Hematopoietic multipotent progenitor cell treated with erythropoietin and hydrocortisone succinate and interleukin-3 and kit ligand, for 8 days (in vitro differentiated cells): ENCODE results near the gene L2HGDH.

Experiments used
- DNase-seq: peaks from one replicate; pipeline ENCODE4 v3.0.0-alpha.2; 2015

L2HGDH gene

GRCh38 chr14:50272498-50272897 lies 39.5 kb downstream of the L2HGDH start:
- DNase-seq, result peak; percentile 18

DNA sequence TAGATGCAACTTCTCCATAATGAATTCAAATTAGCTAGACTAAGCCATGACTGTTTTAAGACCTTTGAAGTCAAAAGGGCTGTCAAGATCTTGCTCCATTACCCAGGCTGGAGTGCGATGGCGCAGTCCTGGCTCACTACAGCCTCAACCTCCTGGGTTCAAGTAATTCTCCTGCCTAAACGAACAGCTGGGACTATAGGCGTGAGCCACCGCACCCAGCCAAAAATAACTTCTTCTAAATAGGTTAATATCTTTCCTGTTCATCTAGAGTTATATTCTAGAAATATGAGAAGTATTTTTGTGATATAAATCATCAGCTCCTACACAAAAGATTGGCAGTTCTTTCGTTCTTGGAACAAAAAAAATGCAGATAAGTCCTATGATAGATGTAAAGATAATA lies 41.1 kb downstream of the L2HGDH start:
- DNase-seq, result no peak

GRCh38 chr14:50265029-50265428 lies 47.0 kb downstream of the L2HGDH start:
- DNase-seq, result no peak

GRCh38 chr14:50263321-50263720 lies 48.7 kb downstream of the L2HGDH start:
- DNase-seq, result no peak

GRCh38 chr14:50262865-50263264 lies 49.2 kb downstream of the L2HGDH start:
- DNase-seq, result no peak

GRCh38 chr14:50260511-50260910 lies 51.5 kb downstream of the L2HGDH start:
- peak; percentile 71 for DNase-seq

DNA sequence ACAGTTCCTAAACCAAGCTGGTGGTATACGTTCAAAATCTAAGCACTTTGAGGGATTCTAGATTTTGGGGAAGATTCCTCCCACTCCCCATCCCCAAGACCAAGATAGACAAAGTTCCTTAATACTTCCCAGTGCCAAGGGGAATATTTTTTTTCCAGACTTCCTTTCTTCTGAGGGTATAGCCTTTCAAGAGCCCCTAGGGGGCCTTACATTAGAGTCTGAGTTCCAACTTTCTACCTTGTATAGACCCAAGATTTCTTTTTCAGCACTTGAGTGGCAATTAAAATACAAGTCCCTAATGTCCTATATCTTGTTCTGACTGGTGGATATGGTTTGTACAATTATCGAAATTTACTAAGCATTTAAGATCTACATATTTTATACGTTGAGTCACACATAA lies 52.0 kb downstream of the L2HGDH start:
- DNase-seq, result no peak

DNA sequence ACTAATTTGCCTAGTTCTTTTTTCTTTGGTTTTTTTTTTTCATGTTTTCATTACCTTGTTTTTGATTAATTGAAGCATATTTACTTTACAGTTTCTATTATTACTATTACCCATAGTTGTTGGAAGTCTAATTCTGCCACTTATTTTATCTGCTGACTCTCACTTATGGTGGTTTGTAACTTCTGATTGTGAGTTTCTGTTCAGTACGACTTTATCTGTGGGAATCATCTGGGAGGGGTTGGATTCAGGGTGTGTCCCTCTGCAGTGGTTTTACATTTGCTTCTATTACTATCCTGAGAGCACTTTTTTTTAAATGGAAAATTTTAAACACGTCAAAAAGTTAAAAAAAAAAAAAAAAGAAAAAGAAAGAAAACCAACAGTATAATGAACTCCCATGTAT lies 54.3 kb downstream of the L2HGDH start:
- DNase-seq, result peak; percentile 84

GRCh38 chr14:50254248-50254647 lies 57.8 kb downstream of the L2HGDH start:
- DNase-seq, result no peak

- DNase-seq, result peak; percentile 78
Observed at GRCh38 chr14:50249136-50249775, 62.8 kb downstream of the L2HGDH start.

GRCh38 chr14:50247245-50247644 lies 64.8 kb downstream of the L2HGDH start:
- DNase-seq, result no peak

DNA sequence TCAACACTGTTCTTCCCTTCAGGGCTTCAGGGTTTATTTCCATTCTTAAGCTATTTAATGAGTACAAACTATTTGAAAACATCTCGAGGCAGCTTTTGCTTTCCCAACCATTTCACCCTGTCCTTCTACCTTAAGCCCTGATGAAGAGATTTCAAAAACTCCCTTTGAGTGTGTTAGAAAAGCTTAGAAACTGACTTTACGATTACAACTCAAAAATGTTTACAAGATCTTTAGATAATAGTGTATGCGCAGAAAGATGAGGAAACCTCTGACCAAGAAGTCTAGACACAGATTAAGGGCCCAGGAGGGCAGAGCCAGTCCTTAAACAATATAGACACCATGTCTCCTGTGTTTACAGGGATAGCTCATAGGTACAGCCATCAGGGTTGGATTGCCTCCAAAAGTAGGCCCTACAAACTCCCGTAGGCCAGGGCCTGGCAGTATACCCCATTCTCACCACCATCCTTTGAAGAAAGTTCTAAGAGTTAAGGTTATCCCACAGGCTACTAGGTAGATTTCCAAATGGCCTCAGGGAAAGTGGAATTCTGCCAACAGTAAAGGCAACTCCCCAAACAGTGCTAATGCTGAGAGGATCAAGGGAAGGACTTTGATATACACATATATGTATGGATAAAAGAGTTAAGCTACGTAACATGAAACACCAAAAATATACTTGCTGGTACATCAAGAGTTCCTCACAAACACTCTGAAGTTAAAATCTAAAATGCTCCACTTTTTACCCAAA lies 69.3 kb downstream of the L2HGDH start:
- DNase-seq, result no peak

GRCh38 chr14:50242096-50242495 lies 69.9 kb downstream of the L2HGDH start:
- no peak for DNase-seq

DNA sequence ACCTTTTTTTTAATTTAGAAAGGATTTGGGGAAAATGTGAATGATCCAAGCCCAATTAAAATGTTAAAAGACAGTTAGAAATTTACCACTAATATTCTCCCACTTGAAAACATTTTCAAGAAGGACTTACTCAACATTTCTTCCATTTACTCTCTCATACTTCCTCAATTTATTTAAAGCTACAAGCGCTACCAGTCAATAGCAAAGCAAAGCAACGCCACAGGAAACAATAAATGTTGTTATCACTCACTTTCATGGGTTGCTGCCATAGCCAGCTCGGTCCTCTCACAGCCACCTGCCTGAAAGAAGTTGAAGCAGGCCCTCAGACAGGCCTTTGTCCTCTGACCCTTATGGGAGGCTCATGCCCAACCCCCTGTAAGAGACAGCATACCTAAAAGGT lies 74.6 kb downstream of the L2HGDH start:
- DNase-seq, result peak; percentile 27

- DNase-seq, result no peak
Observed at GRCh38 chr14:50233951-50234250, 78.1 kb downstream of the L2HGDH start.

- DNase-seq, result no peak
Observed at GRCh38 chr14:50233166-50233950, 78.7 kb downstream of the L2HGDH start.

DNA sequence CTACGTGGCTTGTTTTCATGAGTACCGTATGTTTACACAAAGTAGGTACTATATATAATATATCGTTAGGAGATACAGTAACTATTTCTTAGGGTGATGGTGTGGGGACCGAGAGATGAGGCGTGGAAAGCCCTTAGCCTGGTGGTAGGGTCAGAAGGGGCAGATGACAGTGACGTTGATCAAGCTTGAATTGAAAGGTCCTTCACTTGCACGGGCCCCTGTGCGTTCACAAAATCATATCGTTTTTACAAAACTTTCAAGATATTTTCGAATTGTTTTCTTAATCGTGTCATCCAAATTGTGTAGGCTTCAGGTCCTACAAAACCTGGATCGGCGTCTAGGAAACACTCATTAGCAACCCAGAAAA lies 79.8 kb downstream of the L2HGDH start:
- DNase-seq, result no peak

- DNase-seq, result peak; percentile 85
Observed at GRCh38 chr14:50231475-50232275, 80.4 kb downstream of the L2HGDH start, which contains the start of gene SOS2. Gene SOS2 (minus strand): TSS chr14:50231578. CDS start chr14:50231283, 295 bp downstream.

DNA sequence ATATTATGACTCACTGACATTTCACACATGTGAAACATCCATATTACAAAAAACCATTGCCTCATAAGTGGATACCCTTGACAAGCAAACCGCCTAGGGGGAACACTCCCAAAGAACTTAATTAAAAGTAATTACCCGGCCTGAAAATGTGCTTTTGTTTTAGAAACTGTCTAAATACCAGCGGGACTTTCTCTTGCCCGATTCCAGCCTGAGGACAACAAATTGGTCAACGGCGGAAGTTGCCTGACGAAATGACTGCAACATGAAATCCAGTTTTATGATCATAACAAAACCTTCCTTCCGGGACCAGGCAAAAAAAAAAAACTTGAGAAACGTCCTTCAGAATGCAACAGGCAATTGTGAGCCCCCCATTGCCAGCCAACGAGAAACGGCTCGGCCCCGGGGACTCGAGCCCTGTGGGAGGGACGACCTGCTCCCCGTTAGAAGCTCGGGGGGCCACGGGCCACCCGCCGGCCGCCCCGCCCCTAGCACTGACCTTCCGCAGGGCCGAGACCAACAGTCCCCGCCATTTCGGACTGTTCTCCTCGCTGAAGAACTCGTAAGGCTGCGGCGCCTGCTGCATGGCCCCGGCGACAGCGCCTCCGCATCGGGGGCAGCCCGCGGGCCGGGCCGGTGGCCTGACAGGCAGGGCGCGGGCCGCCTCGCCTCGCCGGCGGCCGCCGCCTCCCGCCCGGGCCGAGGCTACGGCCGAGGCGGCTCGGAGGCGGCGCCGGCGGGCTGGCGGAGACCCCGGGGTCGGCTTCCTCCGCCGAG lies 81.1 kb downstream of the L2HGDH start:
- DNase-seq, result peak; percentile 62

DNA sequence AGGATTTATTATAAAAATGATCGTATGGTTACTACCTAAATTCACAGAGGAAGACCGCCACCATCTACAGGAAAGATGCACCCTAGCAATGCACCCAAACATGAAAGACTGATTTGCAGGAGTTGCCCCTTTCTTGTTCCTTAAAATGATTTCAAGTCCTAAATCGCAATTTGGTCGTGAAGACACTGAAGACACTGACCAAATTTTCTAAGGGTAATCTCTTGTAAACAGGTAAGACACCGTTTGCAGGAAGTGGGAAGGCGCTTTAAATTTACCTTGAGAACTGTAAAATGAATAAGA lies 81.7 kb downstream of the L2HGDH start:
- peak; percentile 21 for DNase-seq

GRCh38 chr14:50229681-50230080 lies 82.3 kb downstream of the L2HGDH start:
- no peak for DNase-seq

- DNase-seq, result no peak
Observed at GRCh38 chr14:50228313-50228712, 83.7 kb downstream of the L2HGDH start.

- no peak for DNase-seq
Observed at GRCh38 chr14:50225974-50226297, 86.1 kb downstream of the L2HGDH start.
